Stimulated activated CD4-positive, alpha-beta T cell treated with anti-CD3 and anti-CD28 coated beads, TNF-alpha, amount 100 ng/mL, for 48 hours (primary cell): ENCODE data around the gene CCNJ.
"Not testable (repeated sequence)": the region's sequence is repeated elsewhere in the genome, so short reads cannot be mapped to it uniquely, and the experiment has no call there.

Source experiments
- DNase-seq, 3 donors: peaks; one replicate each; pipeline ENCODE4 v3.0.0-alpha.2; 2020; ENCODE audit warnings: low read depth in 3 of 3

Gene CCNJ, protein sequence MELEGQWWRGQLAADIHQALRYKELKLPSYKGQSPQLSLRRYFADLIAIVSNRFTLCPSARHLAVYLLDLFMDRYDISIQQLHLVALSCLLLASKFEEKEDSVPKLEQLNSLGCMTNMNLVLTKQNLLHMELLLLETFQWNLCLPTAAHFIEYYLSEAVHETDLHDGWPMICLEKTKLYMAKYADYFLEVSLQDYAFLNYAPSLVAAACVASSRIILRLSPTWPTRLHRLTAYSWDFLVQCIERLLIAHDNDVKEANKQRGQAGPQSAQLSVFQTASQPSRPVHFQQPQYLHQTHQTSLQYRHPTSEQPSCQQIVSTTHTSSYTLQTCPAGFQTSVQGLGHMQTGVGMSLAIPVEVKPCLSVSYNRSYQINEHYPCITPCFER

DNA sequence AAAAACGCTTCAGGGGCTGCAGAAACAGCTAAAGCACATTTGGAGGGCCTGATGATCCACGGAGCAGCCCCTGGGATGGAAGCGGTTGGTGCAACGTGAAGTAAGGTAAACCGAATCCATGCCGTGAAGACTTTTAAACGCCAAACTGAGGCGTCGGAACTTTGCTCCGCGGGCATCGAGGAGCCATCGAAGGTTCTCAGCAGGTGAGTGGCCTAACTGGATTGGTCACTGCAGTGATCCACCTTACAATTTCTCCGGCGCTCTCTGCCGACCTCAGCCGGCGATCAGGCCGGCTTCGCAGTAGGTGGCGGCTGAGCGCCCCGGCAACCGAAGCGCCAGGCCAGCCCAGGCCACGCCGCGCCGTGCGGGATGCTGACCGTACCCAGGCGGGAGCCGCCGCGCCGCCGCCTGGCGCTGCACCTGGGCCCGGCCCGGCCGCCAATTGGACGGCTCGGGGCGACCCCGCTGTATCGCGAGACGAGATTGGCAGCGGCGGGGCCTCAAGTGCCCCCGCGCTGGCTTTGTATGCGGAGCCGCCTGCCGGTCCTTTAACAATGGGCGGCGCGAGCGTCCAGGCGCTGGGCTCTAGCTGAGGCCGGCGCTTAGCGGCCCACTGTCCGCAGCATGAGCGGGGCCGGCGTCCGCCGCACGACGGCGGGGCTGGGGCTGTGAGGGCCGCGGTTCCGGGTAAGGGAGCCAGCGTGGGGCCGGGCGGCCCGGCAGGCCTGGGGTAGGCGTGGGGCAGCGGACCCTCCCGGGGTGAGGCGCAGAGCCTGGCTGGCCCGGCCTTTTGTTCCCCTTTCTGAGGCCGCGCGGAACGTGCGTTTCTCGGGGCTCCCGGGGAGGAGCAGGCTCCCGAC lies at the start of gene CCNJ:
Gene CCNJ, plus strand, starts transcription at position 551 of the 860 bp plus-strand sequence. CDS start 811 bp downstream, outside the sequence.
- peak; percentile 66 to 77 (median 72) for DNase-seq

DNA sequence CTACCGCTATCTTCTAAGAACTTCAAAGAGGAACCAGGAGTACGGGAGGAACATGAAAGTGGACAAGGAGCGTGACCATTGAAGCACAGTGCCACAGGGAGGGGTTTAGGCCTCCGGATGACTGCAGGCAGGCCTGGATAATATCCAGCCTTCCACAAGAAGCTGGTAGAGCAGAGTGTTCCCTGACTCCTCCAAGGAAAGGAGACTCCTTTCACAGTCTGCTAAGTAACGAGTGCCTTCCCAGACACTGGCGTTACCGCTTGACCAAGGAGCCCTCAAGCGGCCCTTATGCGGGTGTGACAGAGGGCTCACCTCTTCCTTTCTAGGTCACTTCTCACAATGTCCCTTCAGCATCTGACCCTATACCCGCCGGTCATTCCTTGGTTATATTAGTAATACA lies 49.0 kb upstream of the CCNJ start:
- DNase-seq = not testable (repeated sequence)

DNA sequence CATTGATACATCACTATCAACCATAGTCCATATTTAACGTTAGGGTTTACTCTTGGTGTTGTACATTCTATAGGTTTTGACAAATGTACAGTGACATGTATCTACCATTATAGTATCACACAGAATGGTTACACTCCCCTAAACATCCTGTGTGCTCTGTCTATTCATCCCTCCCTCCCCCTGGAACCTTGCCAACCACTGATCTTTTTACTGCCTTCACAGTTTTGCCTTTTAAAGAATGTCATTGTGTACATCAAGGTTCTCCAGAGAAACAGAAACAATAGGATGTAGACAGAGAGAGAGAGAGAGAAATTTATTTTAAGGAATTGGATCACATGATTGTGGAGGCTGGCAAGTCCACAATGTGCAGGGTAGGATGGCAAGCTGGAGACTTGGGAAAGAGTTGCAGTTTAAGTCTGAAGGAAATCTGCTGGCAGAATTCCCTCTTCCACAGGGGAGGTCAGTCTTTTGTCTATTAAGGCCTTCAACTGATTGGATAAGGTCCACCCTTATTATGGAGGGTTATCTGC lies 45.1 kb upstream of the CCNJ start:
- DNase-seq = no peak

DNA sequence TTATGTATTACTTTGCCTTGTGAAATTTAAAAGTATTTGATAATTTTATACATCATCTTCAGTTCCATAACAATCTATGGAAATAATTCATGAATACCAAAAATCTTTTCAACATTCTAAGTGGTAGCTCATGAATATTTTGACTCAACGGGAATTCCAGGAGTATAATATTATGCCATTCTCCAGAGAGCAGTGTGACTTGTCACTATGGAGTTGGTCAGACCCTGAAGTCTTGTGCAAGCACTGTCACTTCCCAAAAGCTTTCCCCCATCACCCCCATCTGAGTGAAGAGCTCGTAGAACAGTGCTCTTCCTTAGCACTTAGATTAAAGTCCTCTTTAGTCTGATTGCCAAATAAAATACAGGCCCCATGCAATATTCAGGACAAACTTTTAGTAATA lies 29.4 kb upstream of the CCNJ start:
- no peak for DNase-seq

DNA sequence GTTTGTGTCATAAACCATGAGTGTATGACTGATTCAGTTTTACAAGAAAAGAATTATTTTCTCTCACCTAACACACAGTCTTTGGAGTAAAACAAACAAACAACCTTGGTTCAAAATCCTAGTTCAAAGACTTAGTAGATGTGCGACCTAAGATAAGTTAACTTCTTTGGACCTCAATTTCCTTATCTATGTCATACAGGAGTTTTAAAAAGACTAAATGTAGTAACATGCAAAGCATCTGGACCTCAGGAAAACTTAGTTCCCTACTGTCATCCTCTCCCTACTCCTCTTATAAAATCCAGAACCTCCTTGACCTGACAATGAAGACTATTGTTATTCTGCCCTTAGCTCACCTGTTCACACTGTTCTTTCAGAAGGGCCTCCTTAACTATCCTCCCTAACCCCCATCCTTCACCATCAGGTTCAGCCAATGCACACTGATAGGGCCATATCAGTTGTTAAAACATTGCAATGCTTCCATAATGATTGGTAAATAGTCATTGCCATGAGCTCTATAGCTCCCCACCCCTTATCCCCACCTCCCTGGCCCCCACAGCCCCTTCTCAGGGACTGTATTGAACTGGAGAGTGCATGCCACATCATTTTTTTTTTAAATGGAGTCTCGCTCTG lies 28.8 kb upstream of the CCNJ start:
- DNase-seq = no peak

DNA sequence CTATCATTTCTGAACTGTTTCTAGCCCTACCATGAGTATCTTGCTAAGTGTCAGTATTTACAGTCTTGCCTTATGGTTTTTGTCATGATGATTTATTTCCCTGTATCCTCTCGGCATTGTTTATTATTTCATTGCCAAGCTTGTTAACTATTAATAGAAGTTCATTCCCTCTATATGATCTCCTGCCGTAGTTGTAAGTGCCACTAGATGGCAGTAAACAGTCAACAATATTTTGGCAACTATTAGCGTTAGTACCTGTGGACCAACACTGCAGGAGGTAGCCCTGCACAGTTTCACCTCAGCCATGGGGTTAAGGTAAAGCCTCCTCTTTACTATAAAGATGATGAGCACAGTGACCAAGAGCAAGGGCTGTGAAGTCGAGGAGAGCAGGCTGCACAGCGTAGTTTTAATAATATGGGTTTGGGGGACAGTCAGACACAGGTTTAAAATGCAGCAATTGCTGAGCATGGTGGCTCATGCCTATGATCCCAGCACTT lies 26.1 kb upstream of the CCNJ start:
- no peak for DNase-seq

DNA sequence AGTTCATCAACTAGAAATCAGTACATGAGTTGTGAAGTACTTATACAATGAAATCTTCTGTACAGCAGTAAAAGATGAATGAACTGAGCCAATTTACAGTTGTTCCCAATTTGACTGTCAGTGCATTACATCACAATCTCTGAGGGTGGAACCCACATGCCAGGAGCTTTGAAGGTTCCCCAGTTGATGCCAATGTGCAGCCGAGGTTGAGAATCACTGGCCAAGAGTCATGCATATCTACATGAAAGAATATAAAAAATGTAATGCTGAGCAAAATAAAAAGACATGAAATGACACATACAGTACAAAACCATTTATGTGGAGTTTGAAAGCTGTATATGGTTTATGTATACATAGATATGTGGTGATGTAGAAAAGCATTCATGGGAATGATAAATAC lies 22.1 kb upstream of the CCNJ start:
- no peak for DNase-seq

DNA sequence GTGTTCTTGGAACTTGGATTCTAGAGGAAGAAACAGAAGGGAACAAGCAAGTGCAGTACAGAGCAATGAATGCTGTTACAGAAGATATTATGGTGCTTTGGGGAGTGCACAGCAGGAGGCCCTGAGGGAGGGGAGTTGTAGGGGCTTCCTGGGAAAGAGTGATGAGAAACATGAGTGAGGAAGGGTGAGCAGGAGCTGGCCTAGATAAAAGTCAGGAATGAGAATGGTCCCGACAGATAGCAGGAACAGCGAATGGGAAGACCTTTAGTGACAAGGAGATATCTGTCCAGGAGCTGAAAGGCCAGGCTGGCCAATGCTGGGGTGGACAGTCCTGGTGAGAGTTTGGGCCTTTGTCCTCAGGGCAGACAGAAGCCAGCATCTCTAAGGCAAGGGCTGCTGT lies 20.6 kb upstream of the CCNJ start:
- DNase-seq = no peak

DNA sequence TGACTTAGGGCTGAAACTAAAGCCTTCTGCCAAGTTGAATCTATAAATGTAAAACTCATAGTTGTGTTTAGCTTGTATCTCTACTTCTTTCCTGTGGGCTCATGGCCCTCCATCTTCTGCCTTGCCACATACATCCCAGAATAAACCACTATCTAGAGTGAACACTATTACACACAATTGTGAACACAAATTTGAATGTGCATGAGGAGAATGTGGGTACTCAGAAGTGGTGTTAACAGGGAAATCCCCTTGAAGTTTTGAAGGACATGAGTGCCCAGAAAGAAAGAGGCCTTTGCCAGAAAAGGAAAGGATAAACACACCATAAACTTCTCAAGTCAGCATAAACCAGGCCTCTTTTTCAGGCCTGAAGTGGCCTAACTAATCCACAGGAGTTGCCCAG lies 20.2 kb upstream of the CCNJ start:
- DNase-seq = no peak

DNA sequence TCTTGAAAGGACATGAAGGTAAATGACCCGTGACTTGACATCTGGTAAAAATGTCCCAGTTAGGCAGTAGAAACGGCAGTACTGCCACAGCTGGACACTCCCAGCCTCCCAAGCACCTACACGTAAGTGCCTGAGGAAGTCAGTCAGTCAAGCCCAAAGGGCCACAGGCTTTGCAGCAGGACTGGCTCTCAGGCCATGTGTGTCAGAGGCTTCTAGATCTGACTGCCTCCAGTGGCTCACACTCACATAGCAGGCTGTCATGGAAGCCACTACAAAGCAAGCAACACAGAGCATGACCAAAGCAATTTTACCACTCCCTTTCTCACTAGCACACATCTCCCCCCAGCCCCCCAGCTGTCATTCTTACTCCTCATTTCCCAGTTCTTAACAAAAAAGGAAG lies 17.8 kb upstream of the CCNJ start:
- DNase-seq = no peak

DNA sequence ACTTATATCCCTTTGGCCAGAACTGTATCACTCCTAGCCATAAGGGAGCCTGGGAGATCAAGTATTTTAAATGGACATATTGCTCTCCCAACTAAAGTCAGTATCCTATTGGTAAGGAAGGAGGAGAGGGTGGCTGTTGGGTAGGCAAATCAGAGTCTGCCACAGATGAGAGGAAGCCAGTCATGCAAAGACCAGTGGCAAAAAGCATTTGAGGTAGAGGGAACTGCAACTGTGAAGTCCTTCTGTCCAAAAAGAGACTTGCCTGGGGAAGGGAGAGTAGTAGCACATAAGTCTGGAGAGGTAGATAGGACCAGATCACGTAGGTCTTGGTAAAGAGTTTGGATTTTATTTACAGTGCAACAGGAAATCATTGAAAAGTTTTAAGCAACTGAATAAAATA lies 8.8 kb upstream of the CCNJ start:
- DNase-seq = no peak

DNA sequence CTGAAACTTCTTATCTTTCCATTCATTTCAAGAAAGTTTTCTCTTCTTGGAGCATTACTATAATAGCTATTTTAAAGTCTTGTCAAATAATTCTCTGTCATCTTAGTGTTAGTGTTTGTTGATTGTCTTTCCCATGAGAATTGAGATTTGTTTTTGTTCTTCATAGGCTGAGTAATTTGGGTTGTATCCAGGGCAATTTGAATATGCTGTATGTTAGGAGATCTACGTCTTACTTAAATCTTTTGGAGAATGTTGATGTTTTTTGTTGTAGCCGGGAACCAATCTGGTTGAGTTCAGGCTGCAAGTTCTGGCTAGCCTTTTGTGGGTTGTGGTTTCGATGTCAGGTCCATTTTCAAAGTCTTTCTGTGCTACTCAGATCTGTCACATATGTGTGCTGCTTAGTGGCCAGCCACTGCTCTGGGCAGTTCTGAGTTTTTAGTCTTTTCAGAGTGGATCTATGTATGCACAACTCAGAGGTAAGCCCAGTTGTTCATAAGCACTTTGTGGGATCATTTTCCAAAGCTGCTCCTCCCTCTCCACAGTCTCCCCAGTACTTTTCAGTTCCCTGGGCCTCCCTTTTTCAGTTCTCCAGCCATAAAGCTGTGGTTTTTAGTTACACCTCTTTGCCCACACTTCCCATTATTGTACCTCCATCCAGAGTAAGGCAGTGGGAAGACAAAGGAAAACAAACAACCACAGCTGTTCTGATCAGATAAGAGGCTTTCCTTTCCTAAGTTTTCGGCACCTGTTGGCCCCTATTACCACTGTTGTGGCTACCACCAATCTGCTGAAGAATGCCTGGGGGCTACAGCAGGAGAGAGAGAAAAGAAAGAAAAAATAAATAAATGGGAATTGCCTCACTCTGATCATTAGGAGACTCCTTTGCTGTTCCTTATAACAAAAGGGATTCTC lies 4.7 kb upstream of the CCNJ start:
- no peak for DNase-seq

DNA sequence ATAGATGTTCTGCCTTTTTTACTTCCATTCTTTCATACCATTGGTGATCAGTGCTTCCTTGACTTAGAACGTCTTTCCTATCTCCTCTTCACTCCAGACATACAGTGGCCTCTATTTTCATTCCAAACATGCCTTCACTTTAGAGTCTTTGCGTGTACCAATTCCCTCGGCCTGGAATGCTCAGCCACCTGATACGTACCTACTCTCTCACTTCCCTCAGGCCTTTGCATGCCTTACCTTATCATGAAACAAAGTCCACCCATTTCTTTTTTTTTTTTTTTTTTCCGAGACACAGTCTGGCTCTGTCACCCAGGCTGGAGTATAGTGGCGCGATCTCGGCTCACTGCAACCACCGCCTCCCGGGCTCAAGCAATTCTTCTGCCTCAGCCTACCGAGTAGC lies 2.2 kb upstream of the CCNJ start:
- no peak for DNase-seq

DNA sequence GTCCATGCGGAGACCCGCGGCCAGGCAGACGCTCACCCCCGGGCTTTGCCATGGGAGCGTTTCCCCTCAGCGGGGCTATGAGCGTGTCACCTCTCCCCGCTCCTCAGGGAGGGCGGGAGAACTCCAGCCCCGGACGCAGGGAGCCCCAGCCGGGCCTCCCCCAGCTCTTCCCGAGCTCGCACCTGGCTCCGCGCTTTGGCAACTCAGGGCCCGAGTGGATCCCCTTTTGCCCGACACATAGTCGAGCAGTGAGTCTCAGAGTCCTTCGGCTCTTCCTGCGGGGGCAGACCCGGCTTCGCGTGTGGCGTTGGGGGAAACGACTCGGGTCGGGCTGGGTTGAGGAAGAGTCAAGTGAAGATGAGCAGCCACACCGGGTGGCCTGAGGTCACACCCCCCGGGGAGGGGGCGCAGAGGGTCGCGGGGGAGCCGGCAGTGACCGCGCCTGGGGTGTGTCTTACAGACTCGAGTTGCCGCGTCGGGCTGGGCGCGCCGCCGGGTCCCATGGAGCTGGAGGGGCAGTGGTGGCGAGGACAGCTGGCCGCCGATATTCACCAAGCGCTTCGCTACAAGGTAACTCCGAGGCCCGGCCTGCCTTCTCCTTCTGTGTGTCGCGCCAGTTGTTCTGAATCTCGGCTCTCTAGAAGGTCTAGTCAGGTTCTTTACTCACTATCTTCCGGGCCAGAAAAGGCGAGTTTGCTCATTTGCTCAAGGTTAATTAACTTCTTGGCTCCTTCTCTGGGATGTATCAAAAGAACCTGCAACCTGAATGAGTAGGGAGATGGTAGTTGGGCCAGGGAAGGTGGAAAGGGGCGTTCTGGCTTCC lies 721 bp downstream of the CCNJ start:
- peak in 2 of 3 donors; percentile 3 to 27 for DNase-seq

DNA sequence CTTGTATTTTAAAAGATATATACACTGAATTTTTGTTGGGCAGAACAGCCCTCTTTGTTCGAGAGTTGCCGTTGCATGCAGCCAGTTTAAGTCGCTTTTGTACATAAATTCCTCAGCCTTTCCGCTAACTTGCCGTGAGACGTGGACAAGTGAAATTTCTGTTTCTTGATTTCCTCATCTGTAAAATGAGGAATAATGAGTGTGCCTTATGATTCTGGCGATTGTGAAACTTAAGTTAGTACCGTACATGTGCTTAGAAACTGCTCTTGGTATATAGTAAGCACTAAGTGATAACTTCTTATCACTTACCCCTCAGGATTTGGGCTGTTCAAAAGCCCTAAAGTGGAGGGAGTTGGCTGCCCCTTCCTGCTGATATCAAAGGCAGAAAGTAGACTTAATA lies 1.4 kb downstream of the CCNJ start:
- no peak for DNase-seq

DNA sequence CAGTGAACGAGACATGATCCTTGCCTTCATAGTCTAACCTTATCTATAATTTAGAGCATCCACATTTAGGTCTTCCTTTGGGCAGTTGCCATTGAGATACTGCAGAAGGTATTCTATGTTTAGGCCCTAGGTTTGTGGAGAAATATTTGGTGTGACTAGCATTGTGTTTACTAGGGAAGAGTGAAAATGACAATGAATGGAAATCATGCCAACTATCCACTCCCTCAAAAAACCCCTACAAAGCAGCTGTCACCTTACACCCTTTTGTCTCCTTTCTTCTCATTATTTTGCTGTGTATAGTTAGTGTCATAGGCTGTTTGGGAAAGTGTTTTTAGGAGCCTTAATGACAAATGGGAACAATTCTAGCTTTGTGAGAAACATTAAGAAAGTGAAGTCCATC lies 3.2 kb downstream of the CCNJ start:
- no peak for DNase-seq

DNA sequence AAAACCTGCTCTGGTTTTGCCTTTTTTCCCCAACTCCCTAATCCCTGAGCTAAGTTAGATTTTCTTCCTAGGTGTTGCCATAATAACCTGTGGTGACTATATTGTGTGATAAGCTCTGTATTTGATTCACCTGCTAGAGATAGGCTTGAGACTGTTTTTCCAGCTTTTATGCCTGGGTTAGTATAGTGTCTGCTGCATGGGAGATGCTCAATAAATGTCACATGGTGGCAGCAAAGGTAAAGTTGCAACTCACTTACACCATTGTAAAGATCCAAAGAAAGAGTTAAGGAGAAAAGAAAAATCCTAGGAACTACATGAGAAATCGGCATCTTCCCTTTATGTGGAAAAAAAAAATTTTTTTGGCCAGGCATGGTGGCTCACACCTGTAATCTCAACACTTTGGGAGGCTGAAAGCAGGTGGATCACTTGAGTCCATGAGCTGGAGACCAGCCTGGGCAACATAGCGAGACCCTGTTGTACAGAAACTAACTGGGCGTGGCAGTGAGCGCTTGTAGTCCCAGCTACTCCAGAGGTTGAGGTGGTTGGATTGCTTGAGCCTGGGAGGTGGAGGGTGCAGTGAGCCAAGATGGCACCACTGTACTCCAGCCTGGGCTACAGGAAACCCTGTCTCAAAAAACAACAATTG lies 3.7 kb downstream of the CCNJ start:
- DNase-seq = no peak

DNA sequence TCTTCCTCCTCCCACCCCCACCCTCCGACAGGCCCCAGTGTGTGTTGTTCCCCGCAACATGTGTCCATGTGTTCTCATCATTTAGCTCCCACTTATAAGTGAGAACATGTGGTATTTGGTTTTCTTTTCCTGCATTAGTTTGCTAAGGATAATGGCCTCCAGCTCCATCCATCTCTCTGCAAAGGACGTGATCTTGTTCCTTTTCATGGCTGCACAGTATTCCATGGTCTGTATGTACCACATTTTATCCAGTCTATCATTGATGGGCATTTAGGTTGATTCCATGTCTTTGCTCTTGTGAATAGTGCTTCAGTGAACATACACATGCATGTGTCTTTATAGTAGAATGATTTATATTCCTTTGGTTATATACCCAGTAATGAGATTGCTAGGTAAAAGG lies 4.5 kb downstream of the CCNJ start:
- DNase-seq = not testable (repeated sequence)

DNA sequence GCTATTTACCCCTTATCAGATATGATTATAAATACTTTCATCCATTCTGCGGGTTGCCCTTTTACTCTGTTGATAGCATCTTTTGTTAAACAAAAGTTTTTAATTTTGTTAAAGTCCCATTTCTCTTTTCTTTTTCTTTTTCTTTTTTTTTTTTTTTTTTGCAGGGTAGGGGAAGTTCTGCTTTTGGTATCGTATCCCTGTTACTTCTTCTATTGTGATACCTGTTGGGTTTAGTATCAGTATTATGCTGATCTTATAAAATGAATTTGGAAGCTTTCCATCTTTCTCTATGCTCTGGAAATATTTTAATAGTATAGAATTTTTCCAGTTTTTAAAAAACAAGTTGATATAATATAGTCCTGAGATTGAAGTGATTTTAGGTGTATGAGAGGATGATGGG lies 6.0 kb downstream of the CCNJ start:
- no peak for DNase-seq

DNA sequence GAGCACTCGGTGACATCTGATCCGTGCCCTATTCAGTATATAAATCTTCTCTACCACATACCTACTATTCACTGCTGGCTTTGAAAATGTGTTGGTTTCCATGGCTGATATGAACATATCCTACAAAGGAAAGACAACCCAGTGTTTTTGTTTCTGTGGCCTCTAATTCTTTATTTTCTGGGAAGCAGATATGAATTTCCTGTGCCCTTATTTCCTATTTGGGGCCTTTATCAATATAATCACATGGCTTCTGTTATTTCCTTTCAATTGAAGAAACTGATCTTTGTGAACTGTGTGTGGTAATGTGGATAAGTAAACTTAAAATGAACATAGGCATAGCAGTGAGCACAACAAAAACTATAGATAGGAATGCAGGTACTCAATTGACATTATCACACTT lies 10.6 kb downstream of the CCNJ start:
- no peak for DNase-seq
